Left lobe of liver (tissue), 2 donors: ENCODE measurements around the gene GRM5. TPM values are rescaled to one million over a fixed set of nuclear protein-coding genes. Genes with fewer than 3 reads are reported as not detected.
"Not testable (repeated sequence)": the region's sequence is repeated elsewhere in the genome, so short reads cannot be mapped to it uniquely, and the experiment has no call there.

Source experiments
- ATAC-seq: fragments of 200-7000 bp; cut with Tn5 transposase; one replicate; pipeline ENCODE4 v1.9.1; 2020; ENCODE audit warnings: mild to moderate bottlenecking, moderate library complexity
- DNase-seq: peaks from one replicate; pipeline ENCODE4 v3.0.0-alpha.2; 2020; ENCODE audit warnings: low spot score
- total RNA-seq: library from RNA; stranded (reverse); gene quantifications from one replicate; pipeline ENCODE4 v1.2.1, GENCODE V29; 2021
- donor health status: DM: no; HTN: no; CAD: no; lungs with moderate emphysema.
- donor health status: DM: no; HTN: yes; CAD: no.

GRM5 gene
- total RNA-seq, 1 donor from 2014 or later: not detected

- ATAC-seq (no peak), DNase-seq (no peak)
These were observed 521.0 kb downstream of the GRM5 start for GRCh38 chr11:88544656-88545280.

GRCh38 chr11:88543902-88544655 lies 521.7 kb downstream of the GRM5 start:
- peak; percentile 75 for DNase-seq

GRCh38 chr11:88541006-88541405 lies 524.8 kb downstream of the GRM5 start:
- DNase-seq (no peak), ATAC-seq (no peak)

More at GRCh38 chr11:88543902-88544655, 521.7 kb downstream of the GRM5 start:
- peak; percentile 100 for ATAC-seq

GRCh38 chr11:88538098-88538497 lies 527.7 kb downstream of the GRM5 start:
- no peak for ATAC-seq
- no peak for DNase-seq

- DNase-seq (no peak), ATAC-seq (no peak)
These were observed 528.2 kb downstream of the GRM5 start for GRCh38 chr11:88537613-88538012.

- DNase-seq (no peak), ATAC-seq (no peak)
These were observed 529.0 kb downstream of the GRM5 start for GRCh38 chr11:88536616-88537265.

- no peak for ATAC-seq
- no peak for DNase-seq
These were observed 529.8 kb downstream of the GRM5 start for GRCh38 chr11:88535916-88536547.

- no peak for DNase-seq
These were observed 530.5 kb downstream of the GRM5 start for GRCh38 chr11:88535266-88535665.

GRCh38 chr11:88534706-88535105 lies 531.1 kb downstream of the GRM5 start:
- not testable (repeated sequence) for ATAC-seq, DNase-seq

More at GRCh38 chr11:88535266-88535665, 530.5 kb downstream of the GRM5 start:
- ATAC-seq: no peak

- ATAC-seq (peak; percentile 62), DNase-seq (no peak)
These were observed 531.6 kb downstream of the GRM5 start for GRCh38 chr11:88534185-88534584.

- DNase-seq (no peak), ATAC-seq (no peak)
These were observed 532.8 kb downstream of the GRM5 start for GRCh38 chr11:88533001-88533400.

- no peak for DNase-seq
- ATAC-seq: no peak
These were observed 534.0 kb downstream of the GRM5 start for GRCh38 chr11:88531831-88532230.

- no peak for ATAC-seq
- DNase-seq: no peak
These were observed 536.4 kb downstream of the GRM5 start for GRCh38 chr11:88529426-88529825.

GRCh38 chr11:88523386-88524071 lies 542.3 kb downstream of the GRM5 start:
- DNase-seq (no peak), ATAC-seq (no peak)

- ATAC-seq (no peak), DNase-seq (no peak)
These were observed 543.0 kb downstream of the GRM5 start for GRCh38 chr11:88522624-88523385.

- ATAC-seq (no peak), DNase-seq (no peak)
These were observed 544.0 kb downstream of the GRM5 start for GRCh38 chr11:88521799-88522201.

GRCh38 chr11:88521399-88521798 lies 544.4 kb downstream of the GRM5 start:
- no peak for ATAC-seq
- DNase-seq: no peak

- ATAC-seq (no peak), DNase-seq (no peak)
These were observed 545.4 kb downstream of the GRM5 start for GRCh38 chr11:88520391-88520790.

GRCh38 chr11:88515002-88515401 lies 550.8 kb downstream of the GRM5 start:
- ATAC-seq: no peak
- DNase-seq: no peak

GRCh38 chr11:88511006-88511405 lies 554.8 kb downstream of the GRM5 start:
- ATAC-seq (no peak), DNase-seq (no peak)
